ENCODE data around the gene SSBP3.
A peak's percentile ranks its signal among the peaks of the same experiment; 100 is the strongest.
"Not testable (repeated sequence)": the region's sequence is repeated elsewhere in the genome, so short reads cannot be mapped to it uniquely, and the experiment has no call there.

SSBP3 gene

DNA sequence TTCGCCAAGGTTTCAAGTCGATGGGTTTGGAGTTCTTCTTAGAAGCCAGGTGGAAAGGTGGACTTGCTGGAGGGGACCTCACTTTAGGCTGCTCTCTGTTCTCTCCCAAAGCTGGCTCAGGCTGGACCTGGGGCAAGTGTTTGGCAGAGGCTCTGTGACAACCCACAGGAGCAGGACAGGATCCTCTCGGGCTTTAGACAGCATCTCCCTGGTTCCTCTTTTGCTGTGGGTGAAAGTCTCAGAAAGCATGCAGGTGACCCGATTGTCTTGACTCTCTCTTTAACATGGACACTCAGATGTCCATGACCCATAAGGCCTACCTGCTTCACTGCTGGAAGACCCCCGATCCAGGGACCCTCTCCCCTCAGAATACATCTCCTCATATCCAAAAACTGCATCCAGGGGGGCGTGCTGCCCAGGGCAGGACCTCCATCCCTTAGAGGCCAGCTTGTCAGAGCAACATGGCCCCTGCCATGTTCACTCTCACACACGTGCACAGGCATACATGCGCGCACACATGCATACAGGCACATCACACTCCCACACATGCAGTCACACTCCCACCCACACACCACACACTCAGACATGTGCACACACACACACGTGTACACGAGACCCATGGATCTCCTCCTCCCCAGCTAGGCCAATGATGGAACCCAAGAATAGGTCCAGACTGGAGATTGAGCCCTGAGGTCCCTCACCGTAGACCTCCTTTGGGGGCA, 184.9 kb downstream of the SSBP3 start:
- DNase-seq (ENCODE audit: low read depth in 3 of 3), result no peak

DNA sequence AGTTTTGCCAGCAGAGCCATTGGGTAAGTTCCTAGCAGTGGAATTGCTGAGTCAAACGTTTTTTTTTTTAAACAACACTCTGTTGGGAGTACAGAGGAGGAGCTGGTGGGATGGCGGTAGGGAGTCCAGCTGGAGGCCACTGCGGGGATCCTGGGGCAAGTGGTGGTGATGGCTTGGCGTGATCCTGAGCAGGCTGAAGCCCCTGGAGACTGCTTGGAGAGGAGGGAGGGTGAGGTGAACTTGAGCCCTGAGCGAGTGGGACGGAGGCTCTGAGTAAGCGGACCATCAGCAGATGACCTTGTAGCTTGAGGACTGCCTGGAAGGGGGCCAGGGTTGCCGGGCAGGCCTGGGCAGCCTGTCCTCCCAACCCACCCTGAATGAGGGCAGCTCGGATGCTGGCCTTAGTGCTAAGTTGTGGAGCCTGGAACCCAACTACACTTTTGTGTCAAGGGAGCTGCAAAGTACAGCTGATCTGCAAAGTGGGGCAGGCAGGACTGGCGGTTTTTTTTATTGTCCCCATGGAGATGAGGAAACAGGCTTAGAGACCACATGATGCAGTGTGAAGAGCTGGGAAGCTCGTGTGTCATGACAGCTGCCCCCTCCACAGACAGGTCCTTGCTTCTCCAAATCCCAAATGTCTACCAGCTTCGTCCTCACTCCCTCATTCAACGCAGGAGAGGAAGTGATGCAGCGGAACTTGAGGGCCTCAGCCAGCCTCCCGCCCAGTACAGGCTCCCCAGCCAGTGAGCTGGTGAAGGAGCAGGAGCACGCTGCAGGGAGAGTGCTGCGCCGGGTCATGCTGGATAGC, 186.0 kb downstream of the SSBP3 start:
- no peak for DNase-seq (ENCODE audit: low read depth in 3 of 3)

- DNase-seq (ENCODE audit: low read depth in 3 of 3), result no peak
Measured at GRCh38 chr1:54219688-54220003, 186.5 kb downstream of the SSBP3 start.

DNA sequence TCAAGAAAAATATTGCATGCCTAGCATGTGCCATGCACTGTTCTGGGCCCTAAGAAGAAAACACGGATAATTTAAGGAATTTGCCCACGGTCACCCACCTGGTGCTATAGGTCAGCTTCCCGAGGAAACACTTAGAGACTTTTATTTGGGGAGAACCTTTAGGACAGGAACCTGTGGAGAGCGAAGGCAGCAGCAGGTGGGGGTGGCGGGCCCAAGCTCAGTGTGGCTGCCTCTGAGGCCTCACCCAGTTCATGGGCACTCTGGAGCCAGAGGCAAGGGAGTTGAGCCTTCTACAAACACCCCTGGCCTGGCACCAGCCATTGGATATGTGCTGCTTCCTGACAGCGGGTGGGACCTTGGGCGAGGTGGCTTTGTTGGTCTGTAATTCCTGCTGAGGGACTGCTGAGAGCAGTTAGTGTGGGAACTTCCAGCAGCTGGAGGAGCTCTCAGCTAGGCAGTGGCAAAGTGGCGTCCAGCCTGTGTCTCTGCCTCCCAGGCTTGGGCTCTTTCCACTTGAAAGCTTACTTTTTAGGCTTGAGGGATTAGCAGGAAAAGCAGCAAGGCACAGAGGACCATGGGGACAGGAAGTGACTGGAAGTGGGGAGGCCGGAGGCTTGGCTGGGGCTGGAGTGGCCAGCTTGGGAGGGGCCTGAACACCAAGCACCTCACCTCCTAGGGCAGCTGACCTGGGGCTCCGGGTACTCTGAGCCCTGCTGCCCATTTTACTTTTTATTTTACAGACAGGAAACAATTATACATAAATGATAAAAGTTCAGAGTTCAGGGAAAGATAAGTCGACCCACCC, 187.1 kb downstream of the SSBP3 start:
- DNase-seq (ENCODE audit: low read depth in 3 of 3), result no peak

DNA sequence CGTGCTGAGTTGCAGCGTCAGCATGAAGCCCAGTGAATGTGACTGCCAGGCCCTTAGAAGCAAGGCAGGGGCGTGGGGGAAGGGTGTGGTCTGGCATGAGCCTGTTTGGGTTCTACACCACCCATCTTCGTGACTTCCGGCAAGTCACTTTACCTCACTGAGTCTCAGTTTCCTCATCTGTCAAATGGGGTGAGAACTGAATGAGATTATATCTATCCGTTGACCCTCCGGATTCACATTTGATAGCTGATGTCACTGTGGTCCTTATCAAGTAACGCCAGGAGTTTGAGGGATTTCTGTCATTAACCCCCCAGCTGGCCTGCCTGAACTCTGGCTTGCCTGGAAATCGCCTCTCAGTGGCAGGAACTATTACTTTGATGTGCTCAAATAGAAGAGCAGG, 190.7 kb downstream of the SSBP3 start:
- no peak for DNase-seq (ENCODE audit: low read depth in 3 of 3)

GRCh38 chr1:54212872-54213271, 193.3 kb downstream of the SSBP3 start:
- no peak for DNase-seq (ENCODE audit: low read depth in 3 of 3)

GRCh38 chr1:54207896-54208295, 198.3 kb downstream of the SSBP3 start:
- DNase-seq (ENCODE audit: low read depth in 3 of 3), result not testable (repeated sequence)

GRCh38 chr1:54207287-54207686, 198.9 kb downstream of the SSBP3 start:
- no peak for DNase-seq (ENCODE audit: low read depth in 3 of 3)

DNA sequence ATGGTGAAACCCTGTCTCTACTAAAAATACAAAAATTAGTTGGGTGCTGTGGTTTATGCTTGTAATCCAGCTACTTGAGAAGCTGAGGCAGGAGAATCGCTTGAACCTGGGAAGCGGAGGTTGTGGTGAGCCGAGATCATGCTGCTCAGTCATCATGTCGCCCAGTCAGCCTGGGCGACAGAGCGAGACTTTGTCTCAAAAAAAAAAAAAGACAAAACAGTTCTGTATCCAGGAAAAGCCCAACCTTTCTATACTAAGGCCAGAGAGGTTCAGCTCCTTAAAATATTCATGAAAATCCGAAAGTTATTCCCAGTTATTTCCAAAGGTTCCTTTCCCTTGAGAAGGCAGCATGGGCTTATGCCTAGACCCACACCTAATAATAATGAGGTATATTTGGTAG, 202.0 kb downstream of the SSBP3 start:
- DNase-seq (ENCODE audit: low read depth in 3 of 3), result no peak

- no peak for DNase-seq (ENCODE audit: low read depth in 3 of 3)
Measured at GRCh38 chr1:54200519-54200997, 205.6 kb downstream of the SSBP3 start.

DNA sequence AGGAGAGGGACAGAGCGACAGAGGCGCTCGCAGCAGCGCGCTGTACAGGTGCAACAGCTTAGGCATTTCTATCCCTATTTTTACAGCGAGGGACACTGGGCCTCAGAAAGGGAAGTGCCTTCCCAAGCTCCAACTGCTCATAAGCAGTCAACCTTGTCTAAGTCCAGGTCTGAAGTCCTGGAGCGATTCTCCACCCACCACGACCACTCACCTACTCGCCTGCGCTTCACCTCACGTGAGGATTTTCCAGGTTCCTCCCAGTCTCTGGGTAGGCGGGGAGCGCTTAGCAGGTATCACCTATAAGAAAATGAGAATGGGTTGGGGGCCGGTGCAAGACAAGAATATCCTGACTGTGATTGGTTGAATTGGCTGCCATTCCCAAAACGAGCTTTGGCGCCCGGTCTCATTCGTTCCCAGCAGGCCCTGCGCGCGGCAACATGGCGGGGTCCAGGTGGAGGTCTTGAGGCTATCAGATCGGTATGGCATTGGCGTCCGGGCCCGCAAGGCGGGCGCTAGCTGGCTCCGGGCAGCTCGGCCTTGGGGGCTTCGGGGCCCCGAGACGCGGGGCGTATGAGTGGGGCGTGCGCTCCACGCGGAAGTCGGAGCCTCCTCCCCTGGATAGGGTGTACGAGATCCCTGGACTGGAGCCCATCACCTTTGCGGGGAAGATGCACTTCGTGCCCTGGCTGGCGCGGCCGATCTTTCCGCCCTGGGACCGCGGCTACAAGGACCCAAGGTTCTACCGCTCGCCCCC, 206.3 kb downstream of the SSBP3 start, which contains the start of the genes CYB5RL and MRPL37:
TSS of gene CYB5RL (minus strand) at position 266 of the 754 bp plus-strand sequence. CDS start 4,414 bp downstream, outside the sequence.
TSS of gene MRPL37 (plus strand) at position 403 of the 754 bp plus-strand sequence. CDS start at position 480, 77 bp downstream.
- DNase-seq (ENCODE audit: low read depth in 3 of 3), result peak; percentile 78 to 88 (median 87)

- DNase-seq (ENCODE audit: low read depth in 3 of 3), result no peak
Measured at GRCh38 chr1:54199151-54199764, 206.9 kb downstream of the SSBP3 start.

DNA sequence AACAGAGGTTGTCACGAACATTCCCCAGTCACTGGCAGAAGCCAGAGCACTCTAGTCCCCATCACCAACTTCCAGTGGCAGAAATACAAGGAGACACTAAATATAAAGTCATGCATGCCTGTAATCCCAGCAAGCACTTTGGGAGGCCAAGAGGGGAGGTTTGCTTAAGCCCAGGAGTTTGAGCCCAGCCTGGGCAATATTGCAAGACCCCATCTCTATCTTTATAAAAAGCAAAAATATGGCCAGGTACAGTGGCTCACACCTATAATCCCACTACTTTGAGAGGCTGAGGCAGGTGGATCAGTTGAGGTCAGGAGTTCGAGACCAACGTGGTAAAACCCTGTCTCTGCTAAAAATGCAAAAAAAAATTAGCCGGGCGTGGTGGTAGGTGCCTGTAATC, 212.7 kb downstream of the SSBP3 start:
- no peak for DNase-seq (ENCODE audit: low read depth in 3 of 3)

- DNase-seq (ENCODE audit: low read depth in 3 of 3), result no peak
Measured at GRCh38 chr1:54191525-54191924, 214.7 kb downstream of the SSBP3 start.

DNA sequence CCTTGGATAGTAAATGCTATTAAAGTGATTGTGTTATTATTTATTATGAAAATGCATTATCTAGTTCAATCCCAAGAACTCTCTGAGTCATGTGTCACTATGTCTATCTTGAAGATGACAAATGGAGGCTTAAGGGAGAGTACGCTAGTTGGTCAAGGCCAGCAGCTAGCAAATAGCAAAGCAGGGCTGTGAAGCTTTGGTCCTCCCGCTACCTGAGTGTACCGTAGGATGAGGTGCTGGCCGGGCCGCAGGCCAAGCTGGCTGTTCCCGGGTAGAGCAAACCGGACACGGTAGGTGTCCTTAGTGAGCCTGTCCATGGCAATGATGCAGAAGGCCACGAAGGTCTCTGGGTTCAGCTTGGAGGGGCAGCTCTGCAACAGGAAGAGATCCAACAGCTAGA, 215.7 kb downstream of the SSBP3 start:
- DNase-seq (ENCODE audit: low read depth in 3 of 3), result no peak

DNA sequence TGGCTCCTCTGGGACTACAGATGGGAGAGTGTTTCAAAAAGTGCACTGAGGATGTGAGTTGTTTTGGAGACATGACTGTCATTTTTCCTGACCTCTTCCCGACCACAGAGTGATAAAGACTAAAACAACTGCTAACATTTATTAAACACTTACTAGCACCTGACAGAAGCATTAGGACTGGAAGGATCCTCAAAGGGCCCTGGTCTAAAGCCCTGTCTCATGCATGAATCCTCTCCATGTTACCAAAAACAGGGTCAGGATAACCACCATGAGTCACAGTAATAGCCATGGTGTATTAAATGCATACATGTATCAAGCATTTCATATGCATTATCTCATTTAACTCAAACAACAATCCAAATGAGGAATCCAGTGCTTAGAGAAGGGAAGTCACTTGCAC, 217.9 kb downstream of the SSBP3 start:
- DNase-seq (ENCODE audit: low read depth in 3 of 3), result no peak

DNA sequence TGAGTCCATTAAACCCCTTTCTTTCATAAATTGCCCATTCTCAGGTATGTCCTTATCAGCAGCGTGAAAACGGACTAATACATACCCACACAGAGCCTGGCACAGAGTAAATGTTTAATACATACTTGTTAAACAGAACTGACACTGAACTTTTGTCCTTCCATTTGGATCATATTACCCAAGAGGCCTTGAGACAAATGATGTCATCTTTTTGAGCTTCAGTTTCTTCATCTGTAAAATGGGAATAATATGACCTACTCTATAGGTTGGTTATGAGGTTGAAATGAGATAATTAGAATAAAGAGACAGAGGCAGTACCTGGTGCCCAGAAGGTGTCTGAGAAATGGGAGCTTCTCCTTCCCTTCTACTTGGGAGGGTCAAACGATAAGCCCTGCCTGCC, 220.1 kb downstream of the SSBP3 start:
- no peak for DNase-seq (ENCODE audit: low read depth in 3 of 3)

DNA sequence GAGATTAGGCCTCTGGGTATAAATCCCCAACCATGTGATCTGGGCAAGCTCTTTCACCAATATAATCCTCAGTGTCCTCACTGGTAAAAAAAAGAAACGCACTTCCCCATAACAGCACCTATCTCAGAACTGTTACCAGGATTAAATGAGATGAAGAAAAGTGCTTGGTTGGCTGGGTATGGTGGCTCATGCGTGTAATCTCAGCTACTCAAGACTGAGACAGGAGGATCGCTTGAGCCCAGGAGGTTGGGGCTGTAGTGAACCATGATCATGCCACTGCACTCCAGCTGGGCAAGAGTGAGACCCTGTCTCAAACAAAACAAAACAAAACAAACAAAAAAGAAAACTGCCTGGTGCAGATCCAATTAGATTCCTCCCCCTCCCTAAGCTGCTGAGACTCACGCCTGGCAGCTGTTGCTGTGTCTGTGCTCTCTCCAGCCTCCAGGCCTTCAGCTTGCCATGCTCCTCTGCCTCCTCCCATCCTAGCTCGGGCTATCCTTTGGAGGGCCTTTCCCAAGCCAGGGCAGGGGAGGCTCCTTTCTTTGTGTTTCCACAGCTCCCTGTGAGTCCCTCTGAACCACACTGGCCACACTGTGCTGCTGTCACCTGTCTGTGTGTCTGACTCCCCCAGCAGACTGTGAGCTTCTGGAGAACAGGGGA, 225.4 kb downstream of the SSBP3 start:
- DNase-seq (ENCODE audit: low read depth in 3 of 3), result no peak

GRCh38 chr1:54178296-54179070, 227.7 kb downstream of the SSBP3 start:
- no peak for DNase-seq (ENCODE audit: low read depth in 3 of 3)

DNA sequence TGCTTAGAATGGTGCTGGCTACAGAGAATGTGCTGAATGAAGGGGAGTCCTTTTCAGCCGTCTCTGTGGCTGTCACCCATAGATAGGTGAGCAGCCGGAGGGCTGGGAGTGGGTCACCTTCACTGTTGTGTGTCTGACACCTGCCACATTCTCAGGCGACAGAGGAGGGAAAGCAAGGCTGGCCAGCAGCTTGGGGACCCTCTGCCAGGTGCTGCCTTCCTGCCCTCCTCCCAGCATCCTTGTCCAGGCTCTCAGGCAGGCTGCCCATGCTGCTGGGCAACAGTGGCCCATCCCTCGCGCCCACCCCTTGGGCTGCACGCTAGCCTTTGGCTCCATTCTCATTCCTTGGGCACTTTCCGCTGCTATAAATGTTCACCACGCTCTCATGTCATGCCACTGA, 228.5 kb downstream of the SSBP3 start:
- DNase-seq (ENCODE audit: low read depth in 3 of 3), result no peak

Measured in stimulated activated CD4-positive, alpha-beta T cell treated with anti-CD3 and anti-CD28 coated beads, TNF-alpha, amount 100 ng/mL, for 24 hours (primary cell).